ENCODE data around the gene SLC13A3. TPM values are rescaled to one million over a fixed set of nuclear protein-coding genes. Genes with fewer than 3 reads are reported as not detected.

SLC13A3 gene
- total and polyA plus RNA-seq, 2 of the 4 experiments (the other 2 are of a cell fraction): 2.5 to 4.2 TPM

GRCh38 chr20:46660487-46660886, 9.2 kb upstream of the SLC13A3 start:
- ATAC-seq (ENCODE audit: low read depth) (no peak), DNase-seq (no peak)
- Histone ChIP-seq H4K5ac (ENCODE audit: low read depth, low read length) (no peak overlapping the region), H3K18ac (ENCODE audit: low read depth, low read length) (no peak overlapping the region), H3K9me3 (ENCODE audit: control insufficient read depth, insufficient read depth, low read length) (no peaks in the 10 kb centered on the region), H3K79me1 (ENCODE audit: low read depth in 1 of 2, low read length in 2 of 2) (no peaks in the 10 kb centered on the region), H3K4me2 (ENCODE audit: low read depth, low read length) (no peak overlapping the region), H2BK120ac (ENCODE audit: low read depth, low read length) (no peak overlapping the region), H2AK5ac (ENCODE audit: low read depth, low read length) (no peak overlapping the region), H3K9me1 (ENCODE audit: insufficient read depth, low read length) (no peaks in the 10 kb centered on the region), H4K8ac (ENCODE audit: low read depth in 2 of 2, low read length in 2 of 2) (no peak overlapping the region), H3K14ac (replicated peaks; ENCODE audit: low read depth, low read length) (no peak overlapping the region), H2BK20ac (ENCODE audit: low read depth, low read length) (no peak overlapping the region), H4K20me1 (ENCODE audit: insufficient read depth, low read length) (no peaks in the 10 kb centered on the region), H3K23ac (ENCODE audit: low read depth, low read length) (no peak overlapping the region), H3K27ac (ENCODE audit: insufficient read depth, low read length) (no peak overlapping the region), H4K91ac (ENCODE audit: insufficient read depth, low read depth, low read length) (no peak overlapping the region), H3K36me3 (ENCODE audit: control insufficient read depth, insufficient read depth, low read length) (no peaks in the 10 kb centered on the region; the same call in 1 of the 2 replicates), H2BK15ac (ENCODE audit: low read depth, low read length) (no peak overlapping the region), H2BK5ac (ENCODE audit: low read depth, low read length, poor library complexity, severe bottlenecking) (no peak overlapping the region), H3K56ac (ENCODE audit: extremely low read depth, insufficient read depth, low read length) (no peak overlapping the region), H3K4me3 (ENCODE audit: insufficient read depth, low read depth, low read length) (no peak overlapping the region), H3K9ac (ENCODE audit: low read depth, low read length) (no peak overlapping the region), H3K4ac (ENCODE audit: low read depth, low read length) (no peak overlapping the region), H3K27me3 (ENCODE audit: control insufficient read depth, insufficient read depth, low read length) (no peaks in the 10 kb centered on the region), H3K4me1 (ENCODE audit: control insufficient read depth, insufficient read depth, low read length) (no peaks in the 10 kb centered on the region), H2AFZ (replicated peaks; ENCODE audit: low read length, poor library complexity) (no peak overlapping the region), H2AK9ac (replicated peaks; ENCODE audit: low read depth, low read length, poor library complexity) (no peak overlapping the region)
- dilution Hi-C loops (cut with HindIII; ENCODE audit: low sequenced_read_pairs, unreplicated experiment): no loop called here
- in situ Hi-C loops (cut with MboI; ENCODE audit: low sequenced_read_pairs): no loop called here
- intact Hi-C loops (cut with micrococcal nuclease): no loop called here
- BruUV-seq (replicated peaks): no TSS peak
- no CpG with 5 or more reads among the region's 4 CpGs for WGBS, 2 experiments (ENCODE audit: extremely low coverage in 2 of 2, insufficient read length in 1 of 2)
- POLR2A ChIA-PET (ENCODE audit: unreplicated experiment): no interaction called here
- CTCF ChIA-PET: no interaction called here
- TF ChIP-seq RCOR1 (IDR thresholded peaks at IDR 0.05; ENCODE audit: insufficient replicate concordance, low read length) (no peak), RAD21 (IDR thresholded peaks at IDR 0.05; ENCODE audit: low read length) (no peak), NFE2L2 (IDR thresholded peaks at IDR 0.05; ENCODE audit: low read depth, low read length) (no peak), CHD1 (IDR thresholded peaks at IDR 0.05; ENCODE audit: low read depth, low read length) (no peak), SMC3 (IDR thresholded peaks at IDR 0.05; ENCODE audit: low read depth, low read length) (no peak), MXI1 (IDR thresholded peaks at IDR 0.05; ENCODE audit: borderline replicate concordance, low read depth, low read length) (no peak), RFX5 (IDR thresholded peaks at IDR 0.05; ENCODE audit: low read depth, low read length) (no peak), FOS (IDR thresholded peaks at IDR 0.05; ENCODE audit: low read depth, low read length) (no peak), MAFK (IDR thresholded peaks at IDR 0.05; ENCODE audit: low read depth, low read length) (no peak), BHLHE40 (IDR thresholded peaks at IDR 0.05; ENCODE audit: low read depth, low read length) (no peak), USF2 (IDR thresholded peaks at IDR 0.05; ENCODE audit: low read depth, low read length) (no peak), CEBPB (IDR thresholded peaks at IDR 0.05; ENCODE audit: low read depth, low read length) (no peak), POLR2A (IDR thresholded peaks at IDR 0.05; ENCODE audit: low read depth, low read length) (no peak), MAZ (IDR thresholded peaks at IDR 0.05; ENCODE audit: borderline replicate concordance, low read depth, low read length) (no peak)
- TF ChIP-seq, protein P1, sequence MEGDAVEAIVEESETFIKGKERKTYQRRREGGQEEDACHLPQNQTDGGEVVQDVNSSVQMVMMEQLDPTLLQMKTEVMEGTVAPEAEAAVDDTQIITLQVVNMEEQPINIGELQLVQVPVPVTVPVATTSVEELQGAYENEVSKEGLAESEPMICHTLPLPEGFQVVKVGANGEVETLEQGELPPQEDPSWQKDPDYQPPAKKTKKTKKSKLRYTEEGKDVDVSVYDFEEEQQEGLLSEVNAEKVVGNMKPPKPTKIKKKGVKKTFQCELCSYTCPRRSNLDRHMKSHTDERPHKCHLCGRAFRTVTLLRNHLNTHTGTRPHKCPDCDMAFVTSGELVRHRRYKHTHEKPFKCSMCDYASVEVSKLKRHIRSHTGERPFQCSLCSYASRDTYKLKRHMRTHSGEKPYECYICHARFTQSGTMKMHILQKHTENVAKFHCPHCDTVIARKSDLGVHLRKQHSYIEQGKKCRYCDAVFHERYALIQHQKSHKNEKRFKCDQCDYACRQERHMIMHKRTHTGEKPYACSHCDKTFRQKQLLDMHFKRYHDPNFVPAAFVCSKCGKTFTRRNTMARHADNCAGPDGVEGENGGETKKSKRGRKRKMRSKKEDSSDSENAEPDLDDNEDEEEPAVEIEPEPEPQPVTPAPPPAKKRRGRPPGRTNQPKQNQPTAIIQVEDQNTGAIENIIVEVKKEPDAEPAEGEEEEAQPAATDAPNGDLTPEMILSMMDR (conservative IDR thresholded peaks at IDR 0.05; ENCODE audit: low read depth, low read length): no peak
- TF ChIP-seq, protein P2, sequence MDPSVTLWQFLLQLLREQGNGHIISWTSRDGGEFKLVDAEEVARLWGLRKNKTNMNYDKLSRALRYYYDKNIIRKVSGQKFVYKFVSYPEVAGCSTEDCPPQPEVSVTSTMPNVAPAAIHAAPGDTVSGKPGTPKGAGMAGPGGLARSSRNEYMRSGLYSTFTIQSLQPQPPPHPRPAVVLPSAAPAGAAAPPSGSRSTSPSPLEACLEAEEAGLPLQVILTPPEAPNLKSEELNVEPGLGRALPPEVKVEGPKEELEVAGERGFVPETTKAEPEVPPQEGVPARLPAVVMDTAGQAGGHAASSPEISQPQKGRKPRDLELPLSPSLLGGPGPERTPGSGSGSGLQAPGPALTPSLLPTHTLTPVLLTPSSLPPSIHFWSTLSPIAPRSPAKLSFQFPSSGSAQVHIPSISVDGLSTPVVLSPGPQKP (IDR thresholded peaks at IDR 0.05; ENCODE audit: borderline replicate concordance, low read depth, low read length): no peak
